ENCODE measurements around the gene RNU6-8. TPM values are rescaled to one million over a fixed set of nuclear protein-coding genes. Genes with fewer than 3 reads are reported as not detected.

RNU6-8 gene
- not detected in 2 replicates for total RNA-seq (ENCODE audit: low replicate concordance)

GRCh38 chr14:32202998-32203882 lies at the start of gene RNU6-8:
Gene RNU6-8, minus strand, starts transcription at chr14:32203269.

GRCh38 chr14:32201816-32202490 lies 1.1 kb downstream of the RNU6-8 start, which contains the start of gene RNU6-7:
Gene RNU6-7, plus strand, starts transcription at chr14:32202045.

Other genes with a start within 250 kb of the RNU6-8 start
- gene ARHGAP5, start 126.0 kb downstream of the RNU6-8 start, total RNA-seq (ENCODE audit: low replicate concordance): 27.5 and 68.6 TPM in 2 replicates
- not detected in 2 replicates for gene RNU6-7, start 1.2 kb downstream of the RNU6-8 start, total RNA-seq (ENCODE audit: low replicate concordance)
- 1.4 and 18.2 TPM in 2 replicates for gene AKAP6, start 126.0 kb upstream of the RNU6-8 start, total RNA-seq (ENCODE audit: low replicate concordance)

Data from smooth muscle cell of the coronary artery (primary cell).